Measurements from ENCODE around the gene TFPI2.
"Not testable (repeated sequence)": the region's sequence is repeated elsewhere in the genome, so short reads cannot be mapped to it uniquely, and the experiment has no call there.

TFPI2 gene, protein sequence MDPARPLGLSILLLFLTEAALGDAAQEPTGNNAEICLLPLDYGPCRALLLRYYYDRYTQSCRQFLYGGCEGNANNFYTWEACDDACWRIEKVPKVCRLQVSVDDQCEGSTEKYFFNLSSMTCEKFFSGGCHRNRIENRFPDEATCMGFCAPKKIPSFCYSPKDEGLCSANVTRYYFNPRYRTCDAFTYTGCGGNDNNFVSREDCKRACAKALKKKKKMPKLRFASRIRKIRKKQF

DNA sequence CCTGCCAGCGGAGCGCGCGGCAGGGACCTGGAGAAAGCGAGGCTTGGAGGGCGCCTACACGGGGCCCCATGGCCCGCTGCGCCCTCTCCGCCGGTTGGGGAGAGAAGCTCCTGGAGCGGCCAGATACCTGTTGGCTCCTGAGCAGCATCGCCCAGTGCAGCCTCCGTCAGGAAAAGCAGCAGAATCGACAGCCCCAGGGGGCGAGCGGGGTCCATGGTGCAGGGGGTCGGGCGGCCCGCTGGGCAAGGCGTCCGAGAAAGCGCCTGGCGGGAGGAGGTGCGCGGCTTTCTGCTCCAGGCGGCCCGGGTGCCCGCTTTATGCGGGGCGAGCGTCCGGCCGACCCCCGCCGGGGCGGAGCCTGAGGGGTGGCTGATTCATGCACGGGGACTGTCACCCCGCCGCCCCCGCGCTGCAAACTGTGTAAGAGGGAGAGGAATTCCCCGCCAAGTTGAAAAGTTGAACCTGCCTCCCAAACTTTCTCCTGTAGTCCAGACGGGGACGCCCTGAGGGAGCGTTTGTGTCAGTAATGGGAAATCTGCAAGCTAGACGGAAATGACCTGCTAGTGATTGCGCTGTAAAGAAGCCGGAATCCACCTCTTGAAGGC lies at the start of gene TFPI2:
TFPI2 (minus strand) TSS at position 290 of the 605 bp plus-strand sequence; CDS start at position 215, 75 bp downstream.
- DNase-seq (ENCODE audit: low read depth), result peak; percentile 63

DNA sequence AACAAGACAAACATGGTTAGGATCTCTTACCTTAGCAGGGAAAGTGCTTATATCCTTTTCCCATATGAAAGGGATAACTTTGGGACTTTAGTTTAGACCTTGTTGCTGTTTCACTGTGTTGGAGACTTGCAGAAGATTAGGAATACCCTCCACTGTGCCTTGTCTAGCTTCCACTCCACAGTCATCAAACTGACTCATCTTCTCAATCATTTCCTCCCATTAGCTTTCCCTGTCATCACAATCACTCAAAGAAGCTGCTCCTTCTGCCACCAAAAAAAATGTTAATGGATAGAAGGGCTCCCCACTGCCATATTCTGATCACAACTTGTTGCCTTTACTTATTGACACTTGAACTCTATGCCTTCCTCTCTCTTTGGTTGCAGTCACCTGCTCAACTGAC lies 47.7 kb upstream of the TFPI2 start:
- peak; percentile 32 for DNase-seq (ENCODE audit: low read depth)

DNA sequence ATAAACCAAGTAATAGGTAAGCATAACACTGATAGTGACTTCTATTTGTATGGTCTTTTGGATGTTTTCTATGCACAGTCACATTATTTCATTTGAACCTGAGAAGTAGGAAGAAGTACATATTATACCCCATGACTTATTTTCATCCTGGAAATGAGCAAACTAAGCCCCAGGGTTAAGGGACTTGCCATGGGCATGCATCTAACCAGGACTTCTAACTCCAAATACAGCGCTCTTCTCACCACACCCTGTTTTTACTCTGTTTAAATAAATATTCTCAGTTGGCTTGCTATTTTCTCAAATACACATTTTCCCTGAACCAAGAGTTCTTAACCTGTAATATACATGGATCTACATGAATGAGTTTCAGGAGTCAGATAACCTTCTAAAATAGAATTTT lies 47.3 kb upstream of the TFPI2 start:
- no peak for DNase-seq (ENCODE audit: low read depth)

DNA sequence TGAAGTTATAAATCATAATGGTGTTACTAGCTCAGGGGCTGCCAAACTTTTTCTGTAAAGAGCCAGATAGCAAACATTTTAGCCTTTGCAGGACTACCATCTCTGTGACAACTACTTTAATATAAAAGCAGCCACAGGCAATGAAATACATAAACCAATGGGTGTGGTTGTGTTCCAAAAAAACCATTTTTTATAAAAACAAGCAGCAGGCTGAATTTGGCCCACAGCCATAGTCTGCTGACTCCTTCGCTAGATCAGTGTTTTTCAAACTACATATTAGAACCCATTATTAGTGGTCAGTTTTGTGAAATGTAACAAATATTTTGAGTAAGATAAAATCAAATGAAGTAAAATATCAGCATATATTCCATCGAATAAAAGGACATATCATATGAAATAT lies 44.5 kb upstream of the TFPI2 start:
- DNase-seq (ENCODE audit: low read depth), result no peak

DNA sequence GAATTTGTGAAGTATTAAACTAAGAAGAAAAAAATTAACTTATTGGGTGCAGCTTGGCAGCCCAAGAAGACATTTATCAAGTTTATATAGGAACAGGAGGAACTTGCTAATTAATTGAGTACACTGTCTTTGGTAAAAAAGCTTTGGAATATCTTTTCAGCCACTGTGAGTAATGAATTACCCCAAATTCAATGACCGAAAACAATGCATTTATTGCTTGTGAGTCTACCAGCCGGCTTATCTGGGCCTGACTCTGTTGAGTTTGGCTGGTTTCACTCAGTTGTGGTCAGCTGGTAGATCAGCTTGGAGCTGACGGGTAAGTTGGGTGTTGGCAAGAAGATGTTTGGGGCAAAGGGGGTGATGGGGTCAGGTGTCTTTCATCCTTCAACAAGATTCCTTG lies 42.6 kb upstream of the TFPI2 start:
- DNase-seq (ENCODE audit: low read depth), result no peak

DNA sequence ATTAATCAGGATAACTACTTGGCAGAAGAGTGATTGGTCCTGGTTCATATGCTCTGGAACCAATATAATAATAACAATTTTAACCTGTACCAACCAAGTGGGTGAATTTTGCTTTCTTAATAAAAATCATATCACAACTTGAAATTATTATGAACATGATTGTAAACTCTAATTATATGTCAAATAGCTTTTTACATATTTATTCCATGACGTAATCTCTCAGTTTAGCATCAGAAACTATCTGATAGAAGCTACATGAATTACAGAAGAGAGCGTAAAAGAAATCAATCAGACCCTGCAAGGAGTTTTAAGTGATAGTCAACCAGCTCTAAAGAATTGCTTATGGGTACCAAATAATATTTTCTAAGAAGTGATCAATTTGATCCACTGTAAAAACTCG lies 41.1 kb upstream of the TFPI2 start:
- DNase-seq (ENCODE audit: low read depth), result no peak

DNA sequence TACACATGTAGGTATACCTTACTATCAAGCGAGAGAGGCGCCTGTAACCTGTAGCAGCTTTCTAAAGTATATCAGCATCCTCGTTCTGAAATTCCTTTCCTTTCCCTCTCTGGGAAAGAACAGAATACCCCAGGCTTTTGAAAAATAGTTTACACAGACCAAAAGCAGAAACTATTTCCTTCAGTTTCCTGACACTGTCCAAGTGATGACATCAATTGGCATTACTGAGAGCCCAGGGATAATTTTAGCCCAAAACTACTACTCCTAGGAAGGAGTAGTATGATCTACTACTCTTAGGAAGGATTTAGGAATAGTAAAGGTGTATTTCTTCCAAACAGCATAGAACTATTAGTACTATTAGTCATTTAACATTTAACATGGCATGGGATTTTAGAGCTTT lies 37.0 kb upstream of the TFPI2 start:
- DNase-seq (ENCODE audit: low read depth), result peak; percentile 6

DNA sequence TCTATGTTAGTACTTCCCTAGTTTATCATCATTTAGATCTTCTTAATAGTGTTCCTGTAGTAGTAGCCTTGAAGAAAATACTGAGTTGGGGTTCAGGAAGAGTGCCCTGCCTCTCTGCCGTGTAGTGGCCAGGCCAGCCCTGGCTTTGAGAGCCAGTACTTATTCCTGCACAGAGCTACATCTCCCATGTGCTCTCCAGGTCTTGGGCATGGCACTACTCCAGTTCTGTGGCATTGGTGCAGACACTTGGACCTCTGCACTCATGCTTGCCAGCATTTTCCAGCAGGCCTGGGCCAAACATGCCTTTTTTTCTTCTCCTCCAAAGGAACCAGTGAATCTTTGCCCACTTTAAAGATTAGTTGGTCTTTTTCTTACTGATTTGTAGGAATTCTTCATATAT lies 36.2 kb upstream of the TFPI2 start:
- no peak for DNase-seq (ENCODE audit: low read depth)

DNA sequence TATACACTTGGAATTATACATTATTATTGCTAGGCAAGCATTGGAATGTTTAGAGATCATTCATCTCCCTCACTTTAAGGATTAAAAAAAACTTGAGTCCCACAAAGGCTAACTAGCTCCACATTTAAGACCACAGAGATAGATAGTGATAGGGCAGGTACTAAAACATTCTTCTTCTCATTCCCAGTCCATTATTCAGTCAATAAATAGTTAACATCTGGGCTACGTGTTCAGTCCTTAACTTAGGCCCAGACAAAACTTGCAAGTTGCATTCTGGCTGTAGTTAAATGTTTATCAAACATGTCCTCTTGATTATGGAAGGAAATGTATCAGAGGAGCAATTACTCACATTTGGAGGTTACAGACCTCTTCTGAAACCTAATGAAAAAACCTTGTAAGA lies 33.4 kb upstream of the TFPI2 start:
- peak; percentile 70 for DNase-seq (ENCODE audit: low read depth)

DNA sequence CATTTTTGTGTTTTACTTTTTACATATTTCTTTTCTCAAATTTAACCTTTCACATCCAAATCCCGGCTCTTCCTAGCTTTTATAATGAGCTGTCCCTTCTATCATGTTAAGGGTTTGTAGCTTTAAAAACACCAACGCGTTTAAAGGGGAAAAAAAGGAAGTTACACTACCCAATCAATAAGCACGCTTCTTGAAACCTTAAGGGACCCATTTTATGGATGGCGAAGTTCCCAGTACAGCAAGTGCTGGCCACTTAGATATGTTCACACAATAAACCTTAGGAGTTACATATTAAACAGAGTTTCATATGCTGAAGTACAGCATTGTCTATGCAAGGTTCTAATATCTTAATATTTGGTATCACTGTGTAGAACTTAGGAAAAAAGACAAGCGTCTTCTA lies 32.7 kb upstream of the TFPI2 start:
- DNase-seq (ENCODE audit: low read depth), result peak; percentile 29

DNA sequence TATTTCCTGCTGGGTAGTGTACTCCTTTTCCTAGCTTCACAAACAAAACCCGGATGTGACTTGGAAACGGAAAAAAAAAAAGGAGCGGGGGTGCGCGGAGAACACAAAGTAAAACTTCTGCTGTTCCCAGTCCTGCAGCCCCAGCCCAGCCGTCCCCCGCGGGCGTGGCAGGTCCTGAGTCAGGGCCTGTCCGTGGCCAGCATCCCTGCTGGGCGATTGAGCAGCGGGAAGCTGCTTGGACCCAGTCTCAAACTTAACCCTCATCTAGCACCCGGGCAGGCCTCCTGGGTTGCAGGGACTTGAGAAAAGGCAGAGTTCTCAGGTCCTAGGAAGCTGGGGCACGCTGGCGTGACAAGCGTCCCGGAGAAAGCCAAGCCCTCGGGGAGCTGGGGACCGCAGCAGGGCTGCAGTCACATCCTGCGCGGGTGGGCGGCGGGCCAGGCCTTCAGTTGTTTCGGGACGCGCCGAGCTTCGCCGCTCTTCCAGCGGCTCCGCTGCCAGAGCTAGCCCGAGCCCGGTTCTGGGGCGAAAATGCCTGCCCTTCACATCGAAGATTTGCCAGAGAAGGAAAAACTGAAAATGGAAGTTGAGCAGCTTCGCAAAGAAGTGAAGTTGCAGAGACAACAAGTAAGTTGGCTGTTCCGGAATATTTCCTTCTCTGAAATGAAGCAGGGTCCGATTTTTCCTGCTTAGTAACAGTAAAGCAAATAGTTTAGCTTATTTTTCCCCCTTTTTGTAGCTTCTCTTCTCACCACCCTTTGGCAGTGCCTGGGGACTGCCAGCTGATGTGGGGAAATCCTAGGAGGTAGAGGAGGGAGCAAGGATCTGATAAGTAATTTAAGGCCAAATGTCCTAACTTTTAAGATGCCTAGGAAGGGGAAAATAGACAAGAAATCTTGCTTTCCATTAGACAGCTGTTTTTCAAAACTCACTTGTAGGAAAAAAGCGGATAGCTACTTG lies 31.3 kb upstream of the TFPI2 start, which contains the start of gene GNG11:
GNG11 (plus strand) TSS at position 129 of the 960 bp plus-strand sequence; CDS start at position 532, 403 bp downstream.
- peak; percentile 91 for DNase-seq (ENCODE audit: low read depth)

DNA sequence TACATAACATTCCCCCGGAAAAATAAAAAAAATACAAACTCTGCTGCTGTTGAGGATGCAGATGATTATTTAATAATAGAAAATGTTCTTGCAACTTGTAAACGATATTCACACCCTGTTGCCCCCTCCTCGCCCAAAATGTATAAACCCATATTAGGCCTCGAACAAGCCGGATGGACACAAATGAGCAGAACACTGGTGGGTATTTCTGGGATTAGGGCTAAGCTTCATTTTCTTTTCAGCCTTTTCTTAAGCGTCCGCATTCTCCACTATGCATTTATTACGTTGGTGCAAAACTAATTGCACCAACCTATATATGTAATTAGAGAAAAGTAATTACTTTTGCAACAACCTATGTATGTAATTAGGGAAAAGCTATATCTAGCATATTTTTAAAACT lies 30.6 kb upstream of the TFPI2 start:
- no peak for DNase-seq (ENCODE audit: low read depth)

DNA sequence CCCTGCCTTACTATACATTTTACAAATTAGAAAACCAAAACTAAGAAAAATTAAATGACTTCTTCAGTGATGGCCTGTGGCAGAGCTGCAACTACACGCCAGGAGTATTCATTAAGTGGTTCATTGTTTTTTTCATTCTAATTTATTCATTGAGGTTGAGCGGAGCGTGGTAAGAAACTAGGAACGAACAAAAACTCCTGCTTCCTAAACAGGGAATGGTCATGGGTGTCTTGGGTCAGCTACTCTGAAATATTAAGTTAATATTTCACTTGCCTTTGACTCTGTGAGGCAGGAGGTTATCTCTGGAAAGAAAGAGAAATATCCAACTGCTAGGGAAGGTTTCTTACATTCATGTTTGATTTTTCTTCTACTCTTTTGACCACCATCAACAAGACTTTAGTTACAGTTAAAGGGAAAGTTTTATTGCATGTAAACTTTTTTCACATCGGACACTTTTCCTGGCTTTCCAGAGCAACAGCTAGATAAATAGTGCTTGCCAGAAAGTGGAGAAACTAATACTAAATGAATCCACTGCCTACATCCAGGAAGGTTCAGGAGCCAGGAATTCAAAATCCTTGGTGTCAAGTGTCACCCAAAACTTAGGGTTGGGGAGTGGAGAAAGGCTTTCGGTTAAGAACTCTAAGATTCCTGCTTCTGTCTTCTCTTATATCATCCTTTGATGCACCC lies 30.1 kb upstream of the TFPI2 start:
- DNase-seq (ENCODE audit: low read depth), result peak; percentile 17

DNA sequence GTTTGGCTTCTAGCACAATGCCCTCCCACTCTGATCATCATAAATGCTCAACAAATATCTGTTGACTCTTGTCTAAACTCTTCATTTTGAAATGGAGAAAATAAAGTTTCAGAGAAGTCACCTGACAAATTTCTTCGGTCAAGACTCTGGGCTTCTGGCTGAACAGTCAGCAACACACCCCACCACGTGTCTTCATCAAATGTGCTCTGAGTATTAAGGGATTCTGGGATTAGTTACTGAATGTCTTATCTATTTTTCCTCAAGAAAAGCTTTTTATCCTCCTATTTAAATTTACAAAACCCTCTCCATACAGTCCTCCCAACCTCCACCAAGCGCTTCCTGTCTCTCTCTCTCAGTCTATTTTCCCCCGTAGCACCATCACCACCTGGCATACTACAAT lies 25.8 kb upstream of the TFPI2 start:
- not testable (repeated sequence) for DNase-seq (ENCODE audit: low read depth)

DNA sequence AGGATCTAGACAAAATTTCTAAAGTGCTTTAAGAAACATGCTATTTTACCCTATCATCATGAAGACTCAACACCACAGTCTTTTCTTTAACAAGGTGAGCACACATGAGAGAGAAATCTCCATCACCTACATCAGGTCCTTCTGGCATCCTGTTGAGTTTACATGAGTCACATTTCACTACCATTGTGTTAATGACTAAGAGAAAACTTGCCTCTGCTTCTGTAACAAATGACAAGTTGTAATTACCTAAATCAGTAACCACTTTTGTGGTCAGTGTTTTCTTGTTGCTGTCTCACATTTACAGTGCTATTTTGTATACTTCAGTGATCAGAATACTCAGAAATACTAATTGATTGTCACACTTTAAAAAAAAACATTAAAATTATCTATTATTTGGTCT lies 25.3 kb upstream of the TFPI2 start:
- not testable (repeated sequence) for DNase-seq (ENCODE audit: low read depth)

DNA sequence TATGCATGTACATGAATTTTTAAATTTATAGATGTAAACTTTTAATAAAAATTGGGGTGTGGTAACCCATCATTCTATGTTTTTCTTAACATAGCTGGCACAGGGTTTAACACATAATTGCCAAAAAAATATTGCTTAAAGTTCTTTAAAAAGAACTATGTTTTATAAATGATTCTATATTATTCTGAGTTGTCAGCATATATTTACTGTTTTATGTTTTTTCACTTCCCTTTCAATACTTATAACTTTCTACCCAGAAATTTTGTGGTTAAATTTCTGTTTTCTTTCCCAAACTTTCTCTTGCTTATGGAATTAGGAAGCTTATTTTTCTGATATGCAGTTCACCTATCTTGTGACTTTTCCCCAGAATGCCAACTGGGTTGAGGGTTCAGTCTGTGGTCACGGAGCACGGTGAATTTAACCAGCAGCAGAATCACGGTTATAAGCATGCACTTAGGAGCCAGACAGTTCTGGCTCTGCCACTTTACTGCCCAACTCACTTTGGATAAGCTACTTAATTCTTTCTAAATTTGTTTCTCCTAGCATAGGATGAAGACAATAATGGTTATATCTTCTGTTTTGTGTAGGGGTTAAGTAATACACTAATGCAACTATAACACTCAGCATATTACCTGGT lies 24.8 kb upstream of the TFPI2 start:
- not testable (repeated sequence) for DNase-seq (ENCODE audit: low read depth)

DNA sequence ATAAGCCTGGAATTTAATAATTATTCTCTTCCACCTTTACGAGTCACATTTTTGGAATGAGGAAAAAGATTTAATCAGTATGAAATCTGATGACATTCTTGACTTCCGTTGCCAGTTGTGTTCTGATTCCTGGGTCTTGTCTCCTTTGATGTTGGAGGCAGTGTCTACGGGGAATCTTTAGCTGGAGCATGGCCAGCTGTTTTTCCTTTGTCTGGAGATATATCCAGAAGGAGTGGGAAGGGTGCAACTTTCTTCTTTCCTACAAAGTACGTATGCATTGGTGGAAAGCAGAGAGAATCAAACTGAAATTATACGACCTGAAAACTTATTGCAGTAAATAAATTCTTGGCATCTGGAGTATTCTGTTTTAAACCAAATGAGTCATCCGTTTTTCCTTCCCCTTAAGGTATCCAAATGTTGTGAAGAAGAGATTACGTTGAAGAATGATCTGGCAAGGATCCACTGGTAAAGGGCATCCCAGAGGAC lies 24.1 kb upstream of the TFPI2 start:
- DNase-seq (ENCODE audit: low read depth), result peak; percentile 74

DNA sequence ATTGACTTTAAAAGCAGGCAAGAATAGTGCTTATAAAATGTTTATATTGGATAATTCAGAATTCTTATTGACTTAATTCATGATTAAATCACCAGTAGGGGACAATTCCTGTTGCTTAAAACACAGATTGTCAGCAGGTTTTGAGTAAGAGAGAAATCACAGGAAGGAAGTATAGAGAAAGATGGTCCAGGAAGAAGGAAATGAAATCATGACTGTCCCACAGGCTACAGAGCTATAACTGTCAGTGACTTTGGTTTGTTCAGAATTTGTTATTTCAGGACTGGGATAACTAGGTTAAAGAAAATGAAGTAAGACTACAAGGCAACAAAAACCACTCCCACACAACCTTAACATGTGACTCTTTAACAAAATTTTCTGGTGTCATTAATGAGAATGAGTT lies 22.6 kb upstream of the TFPI2 start:
- no peak for DNase-seq (ENCODE audit: low read depth)

DNA sequence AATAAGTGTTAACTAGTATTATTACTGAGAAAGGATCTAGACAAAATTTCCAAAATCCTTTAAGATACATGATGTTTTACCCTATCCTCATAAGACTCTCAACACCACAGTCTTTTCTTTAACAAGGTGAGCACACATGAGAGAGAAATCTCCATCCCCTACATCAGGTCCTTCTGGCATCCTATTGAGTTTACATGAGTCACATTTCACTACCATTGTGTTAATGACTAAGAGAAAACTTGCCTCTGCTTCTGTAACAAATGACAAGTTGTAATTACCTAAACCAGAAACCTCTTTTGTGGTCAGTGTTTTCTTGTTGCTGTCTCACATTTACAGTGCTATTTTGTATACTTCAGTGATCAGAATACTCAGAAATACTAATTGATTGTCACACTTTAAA lies 21.1 kb upstream of the TFPI2 start:
- not testable (repeated sequence) for DNase-seq (ENCODE audit: low read depth)

DNA sequence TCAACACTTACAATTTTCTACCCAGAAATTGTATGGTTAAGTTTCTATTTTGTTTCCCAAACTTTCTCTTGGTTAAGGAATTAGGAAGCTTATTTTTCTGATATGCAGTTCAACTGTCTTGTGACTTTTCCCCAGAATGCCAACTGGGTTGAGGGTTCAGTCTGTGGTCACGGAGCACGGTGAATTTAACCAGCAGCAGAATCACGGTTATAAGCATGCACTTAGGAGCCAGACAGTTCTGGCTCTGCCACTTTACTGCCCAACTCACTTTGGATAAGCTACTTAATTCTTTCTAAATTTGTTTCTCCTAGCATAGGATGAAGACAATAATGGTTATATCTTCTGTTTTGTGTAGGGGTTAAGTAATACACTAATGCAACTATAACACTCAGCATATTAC lies 20.7 kb upstream of the TFPI2 start:
- DNase-seq (ENCODE audit: low read depth), result not testable (repeated sequence)
